ENCODE results near the gene NUDT2.

NUDT2 gene

GRCh38 chr9:34385561-34386230 lies 56.3 kb downstream of the NUDT2 start:
- no peak for DNase-seq (ENCODE audit: low read depth)

GRCh38 chr9:34386656-34387055 lies 57.3 kb downstream of the NUDT2 start:
- no peak for DNase-seq (ENCODE audit: low read depth)

GRCh38 chr9:34387239-34387638 lies 57.9 kb downstream of the NUDT2 start:
- no peak for DNase-seq (ENCODE audit: low read depth)

- DNase-seq (ENCODE audit: low read depth), result no peak
These were observed 63.1 kb downstream of the NUDT2 start for GRCh38 chr9:34392511-34392910.
